Measurements from ENCODE around the gene ARV1. TPM values are rescaled to one million over a fixed set of nuclear protein-coding genes. Genes with fewer than 3 reads are reported as not detected.
"Not testable (repeated sequence)": the region's sequence is repeated elsewhere in the genome, so short reads cannot be mapped to it uniquely, and the experiment has no call there.

The ARV1 gene
- total RNA-seq, 1 donor from 2014 or later = 20.7 TPM

DNA sequence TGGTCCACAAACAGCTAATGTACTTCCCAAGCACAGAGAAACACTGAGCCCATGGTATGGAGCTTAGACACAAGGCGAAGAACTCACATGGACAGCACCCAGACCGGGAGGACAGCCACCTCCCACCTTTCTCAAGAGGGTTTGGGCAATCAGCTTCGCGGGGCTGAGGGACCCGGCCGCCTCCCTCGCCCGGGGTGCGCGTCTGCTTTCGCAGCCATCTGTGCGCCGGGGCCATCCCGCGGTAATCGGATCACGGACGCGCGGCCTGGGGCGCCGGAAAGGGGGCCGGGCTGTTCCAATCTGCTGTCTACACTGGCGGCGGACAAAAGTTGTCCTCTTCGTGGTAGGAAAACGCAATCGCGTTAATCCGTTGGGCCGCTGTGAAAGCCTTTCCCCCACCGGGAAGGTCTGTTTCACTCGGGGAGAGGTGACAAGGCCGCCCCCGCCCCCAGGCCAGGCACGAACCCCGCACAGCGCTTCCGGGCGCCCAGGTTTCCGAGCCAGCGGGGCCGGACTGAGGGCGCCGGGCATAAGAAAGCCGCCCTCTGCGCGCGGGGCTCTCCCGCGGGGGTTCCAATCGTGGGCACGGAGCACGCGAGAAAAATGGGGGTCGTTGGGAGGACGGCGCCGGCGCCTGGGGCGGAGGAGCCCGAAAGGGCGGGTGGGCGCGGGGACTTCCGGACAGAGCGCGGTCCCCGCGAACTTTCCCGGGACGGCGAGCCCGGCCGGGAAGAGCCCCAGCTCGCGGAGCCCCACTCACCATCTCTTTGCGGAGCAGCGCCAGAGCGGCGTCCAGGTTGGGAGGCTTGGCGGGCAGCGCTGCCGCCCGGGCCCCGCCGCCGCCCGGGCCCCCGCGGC is 60.5 kb downstream of the ARV1 start:
- no peak for DNase-seq (ENCODE audit: low spot score)

DNA sequence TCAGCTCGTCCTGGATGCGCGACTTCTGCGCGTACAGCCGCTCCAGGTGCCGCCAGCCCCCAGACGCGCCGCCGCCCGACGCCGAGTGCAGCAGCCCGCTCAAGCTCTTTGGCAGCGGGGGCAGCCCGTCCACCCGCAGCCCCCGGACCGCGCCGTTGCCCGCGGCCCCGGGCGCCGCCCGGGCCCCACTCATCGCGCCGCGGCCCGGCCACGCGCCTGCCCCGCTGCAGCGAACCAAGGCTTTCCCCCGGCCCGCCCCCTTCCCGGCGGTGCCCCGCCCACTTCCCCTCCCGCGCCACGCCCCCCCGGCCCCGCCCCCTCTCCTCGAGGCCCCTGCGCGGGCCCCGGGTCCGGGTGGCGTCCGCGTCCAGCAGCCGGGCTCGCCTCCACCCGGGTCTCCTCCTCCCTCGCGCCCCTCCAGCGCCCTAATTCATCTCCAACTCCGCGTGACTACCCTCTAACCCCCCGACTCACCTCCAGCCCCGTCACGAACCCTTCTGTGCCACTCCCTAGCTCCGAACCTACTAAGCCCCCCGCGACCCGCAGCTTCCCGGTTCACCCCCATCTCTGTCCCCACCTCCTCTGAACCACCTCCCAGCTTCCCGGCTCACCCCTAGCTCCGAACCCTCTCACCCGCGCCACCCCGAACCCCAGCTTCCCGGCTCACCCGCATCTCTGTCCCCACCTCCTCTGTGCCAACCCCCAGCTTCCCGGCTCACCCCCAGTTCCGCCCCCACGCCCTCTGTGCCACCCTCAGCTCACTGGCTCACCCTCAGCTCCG is 61.3 kb downstream of the ARV1 start, which contains the start of gene FAM89A:
TSS of gene FAM89A (minus strand) at position 236 of the 781 bp plus-strand sequence. CDS start at position 193, 43 bp downstream.
- intact Hi-C loops (cut with DNase I) = no loop called here
- DNase-seq (ENCODE audit: low spot score) = no peak

More for the DNA sequence above, 60.5 kb downstream of the ARV1 start:
- intact Hi-C loops (cut with DNase I) = no loop called here

DNA sequence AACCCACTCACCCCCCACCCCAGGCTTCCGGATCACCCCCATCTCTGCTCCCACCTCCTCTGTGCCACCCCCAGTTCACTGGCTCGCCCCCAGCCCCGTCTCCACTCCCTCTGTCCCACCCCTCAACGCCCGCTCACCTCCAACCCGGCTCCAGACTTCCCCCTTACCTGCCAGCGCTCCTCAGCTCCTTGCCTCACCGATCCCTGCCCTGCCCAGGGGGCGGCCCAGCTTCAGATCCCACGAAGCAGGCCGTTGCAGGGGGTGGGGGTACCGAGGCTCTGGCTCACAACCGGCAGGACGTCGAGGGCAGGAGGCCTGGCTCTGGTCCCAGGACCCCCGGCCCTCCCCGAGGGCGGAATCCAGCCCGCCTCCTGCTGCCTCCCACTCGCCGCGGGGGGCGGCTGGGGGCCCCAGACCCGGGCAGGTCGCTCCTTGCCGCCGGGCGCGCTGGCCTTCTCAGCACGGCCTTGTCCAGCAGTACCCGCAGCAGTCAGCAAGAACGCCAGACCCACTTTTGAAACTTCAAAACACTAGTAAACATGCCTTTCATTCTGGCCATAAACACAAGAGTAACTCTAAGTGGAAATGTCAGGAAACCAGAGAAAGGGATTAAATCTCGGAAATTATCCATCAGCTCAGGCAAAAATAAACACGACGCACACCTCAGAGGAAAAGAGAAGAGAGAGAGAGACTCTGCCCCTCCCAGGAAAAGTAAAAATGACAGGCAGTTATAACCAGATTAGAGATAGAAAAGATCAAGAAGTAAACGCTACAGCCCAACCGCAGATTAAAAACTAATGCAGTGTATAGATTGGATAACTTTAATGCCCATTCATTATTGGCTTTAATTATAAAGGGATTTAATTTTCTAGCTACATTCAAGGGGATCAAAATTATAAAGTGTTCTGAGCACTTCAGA is 62.2 kb downstream of the ARV1 start:
- intact Hi-C loops (cut with DNase I) = no loop called here
- no peak for DNase-seq (ENCODE audit: low spot score)

DNA sequence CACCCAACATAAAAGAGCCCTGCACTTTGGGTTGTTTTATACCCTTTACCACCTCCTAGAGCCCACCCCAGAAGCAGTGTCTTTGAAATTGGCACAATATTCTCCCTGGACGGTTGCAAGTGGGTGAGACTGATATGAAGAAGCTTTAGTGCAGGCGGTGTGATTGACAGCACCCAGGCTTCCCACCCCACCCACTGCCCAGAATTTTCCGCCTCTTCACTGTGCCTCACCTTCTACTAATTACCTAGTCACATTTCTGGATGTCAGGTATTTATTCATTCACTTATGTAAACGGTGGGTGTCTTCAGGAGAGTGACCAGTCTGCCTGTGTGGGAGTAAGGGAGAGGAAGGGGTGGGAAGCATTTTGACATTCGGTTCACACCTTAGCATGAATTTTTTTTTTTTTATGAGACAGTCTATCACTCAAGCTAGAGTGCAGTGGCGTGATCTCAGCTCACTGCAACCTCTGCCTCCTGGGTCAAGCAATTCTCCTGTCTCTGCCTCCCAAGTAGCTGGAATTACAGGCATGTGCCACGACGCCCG is 62.9 kb downstream of the ARV1 start:
- no peak for DNase-seq (ENCODE audit: low spot score)
- intact Hi-C loops (cut with DNase I) = no loop called here

DNA sequence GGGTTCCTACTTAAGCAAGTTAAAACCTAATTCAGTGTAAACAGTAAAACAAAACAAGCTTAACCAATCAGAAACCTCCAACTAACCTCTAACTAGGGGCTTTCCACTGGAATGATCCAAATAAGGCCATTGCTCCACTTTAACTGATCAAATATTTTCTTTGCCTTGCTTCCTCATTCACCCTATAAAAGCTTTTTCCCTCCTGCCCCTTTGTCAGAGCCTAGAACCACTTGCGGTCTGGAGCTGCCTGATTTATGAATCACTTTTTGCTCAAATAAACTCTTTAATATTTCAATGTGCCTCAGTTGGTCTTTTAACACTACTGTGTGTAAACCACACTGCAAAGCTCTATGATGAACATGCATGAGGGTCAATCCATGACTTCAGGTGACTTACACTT is 65.7 kb downstream of the ARV1 start:
- intact Hi-C loops (cut with DNase I) = no loop called here
- no peak for DNase-seq (ENCODE audit: low spot score)

DNA sequence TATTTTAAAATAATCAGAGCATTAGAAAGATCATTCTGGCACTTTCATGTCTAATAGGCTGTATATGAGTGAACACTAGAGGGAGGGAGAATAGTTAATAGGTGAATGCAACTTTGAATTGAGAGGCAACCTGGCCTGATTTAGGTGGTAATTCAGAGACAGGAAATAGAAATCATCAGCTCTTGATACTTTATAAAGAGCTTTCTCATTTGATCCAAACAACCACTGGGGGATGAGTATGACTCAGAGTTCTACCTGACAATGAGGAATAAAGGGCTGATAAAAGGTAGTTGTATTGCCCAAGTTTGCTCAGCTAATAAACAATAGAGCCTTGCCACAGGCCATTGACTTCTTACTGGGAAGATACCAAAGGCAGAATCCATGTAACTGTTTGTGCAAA is 66.4 kb downstream of the ARV1 start:
- no peak for DNase-seq (ENCODE audit: low spot score)
- intact Hi-C loops (cut with DNase I) = no loop called here

DNA sequence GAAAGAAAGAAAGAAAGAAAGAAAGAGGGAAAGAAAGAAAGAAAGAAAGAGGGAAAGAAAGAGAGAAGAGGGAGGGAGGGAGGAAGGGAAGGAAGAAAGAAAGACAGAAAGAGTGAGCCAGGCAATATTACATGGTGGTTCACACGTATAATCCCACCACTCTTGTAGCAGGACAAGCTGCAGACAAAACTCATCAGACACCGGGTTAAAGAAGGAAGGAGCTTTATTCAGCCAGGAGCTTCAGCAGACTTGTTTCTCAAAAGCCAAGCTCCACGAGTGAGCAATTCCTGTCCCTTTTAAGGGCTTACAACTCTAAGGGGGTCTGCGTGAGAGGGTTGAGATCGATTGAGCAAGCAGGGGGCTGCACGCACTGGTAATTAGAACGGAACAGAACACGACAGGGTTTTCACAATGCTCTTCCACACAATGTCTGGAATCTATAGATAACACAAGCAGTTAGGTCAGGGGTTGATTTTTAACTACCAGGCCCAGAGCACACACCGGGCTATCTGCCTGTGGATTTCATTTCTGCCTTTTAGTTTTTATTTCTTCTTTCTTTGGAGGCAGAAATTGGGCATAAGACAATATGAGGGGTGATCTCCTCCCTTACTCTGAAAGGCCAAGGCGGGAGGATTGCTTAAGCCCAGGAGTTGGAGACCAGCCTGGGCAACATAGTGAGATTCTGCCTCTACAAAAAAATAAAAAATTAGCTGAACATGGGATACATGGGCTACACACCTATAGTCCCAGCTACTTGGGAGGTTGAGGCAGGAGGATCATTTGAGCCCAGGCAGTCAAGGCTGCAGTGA is 67.2 kb downstream of the ARV1 start:
- intact Hi-C loops (cut with DNase I); DNase-seq (ENCODE audit: low spot score): not testable (repeated sequence)

DNA sequence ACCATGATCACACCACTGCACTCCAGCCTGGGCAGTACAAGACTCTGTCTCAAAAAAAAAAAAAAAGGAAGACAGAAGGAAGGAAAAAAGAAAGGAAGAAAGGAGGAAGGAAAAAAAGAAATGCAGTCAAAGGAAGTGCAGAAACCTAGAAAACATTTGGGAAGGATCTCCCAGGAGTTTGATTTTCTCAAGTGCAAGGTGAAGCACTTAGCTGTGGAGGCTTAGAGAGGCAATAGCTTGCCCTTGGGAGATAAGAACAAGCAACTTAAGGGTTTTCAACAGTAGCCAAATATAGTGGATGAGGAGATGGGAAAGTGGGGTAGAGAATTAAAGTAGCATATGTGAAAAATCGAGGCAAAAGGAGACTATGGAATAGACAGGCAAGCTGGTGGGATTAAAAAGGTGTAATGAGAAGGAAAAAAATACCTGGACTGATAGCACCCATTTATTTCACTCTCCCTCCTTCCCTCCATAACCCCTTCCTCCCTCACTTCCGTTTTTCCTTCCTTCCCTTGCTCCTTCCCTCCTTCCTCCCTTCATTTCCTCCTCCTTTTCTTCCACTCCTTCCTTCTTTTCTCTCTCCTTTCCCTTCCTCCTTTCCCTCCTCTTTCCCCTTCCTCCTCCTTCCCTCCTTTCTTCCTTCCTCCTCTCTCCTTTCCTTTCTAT is 68.0 kb downstream of the ARV1 start:
- no peak for DNase-seq (ENCODE audit: low spot score)
- intact Hi-C loops (cut with DNase I) = no loop called here

DNA sequence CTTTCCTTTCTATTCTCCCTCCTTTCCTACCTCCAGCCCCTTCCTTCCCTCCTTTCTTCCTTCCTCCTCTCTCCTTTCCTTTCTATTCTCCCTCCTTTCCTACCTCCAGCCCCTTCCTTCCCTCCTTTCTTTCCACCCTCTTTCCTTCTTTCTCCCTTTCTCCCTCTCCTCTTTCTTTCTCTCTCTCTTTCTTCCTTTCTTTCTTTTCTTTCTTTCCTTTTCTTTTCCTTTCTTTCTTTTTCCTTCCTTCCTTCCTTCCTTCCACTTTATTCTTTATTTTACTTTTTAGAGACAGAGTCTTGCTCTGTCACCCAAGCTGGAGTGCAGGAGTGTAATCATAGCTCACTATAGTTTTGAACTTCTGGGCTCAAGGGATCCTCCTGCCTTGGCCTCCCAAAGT is 68.6 kb downstream of the ARV1 start:
- DNase-seq (ENCODE audit: low spot score); intact Hi-C loops (cut with DNase I): not testable (repeated sequence)

DNA sequence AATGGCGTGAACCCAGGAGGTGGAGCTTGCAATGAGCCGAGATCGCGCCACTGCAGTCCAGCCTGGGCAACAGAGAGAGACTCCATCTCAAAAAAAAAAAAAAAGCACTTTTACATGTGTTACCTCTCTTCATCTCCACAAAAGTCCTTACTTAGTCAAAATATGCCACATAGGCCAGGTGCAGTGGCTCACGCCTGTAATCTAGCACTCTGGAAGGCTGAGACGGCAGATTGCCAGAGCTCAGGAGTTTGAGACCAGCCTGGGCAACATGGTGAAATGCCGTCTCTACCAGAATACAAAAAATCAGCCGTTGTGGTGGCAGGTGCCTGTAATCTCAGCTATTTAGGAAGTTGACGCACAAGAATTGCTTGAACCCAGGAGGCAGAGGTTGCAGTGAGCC is 69.5 kb downstream of the ARV1 start:
- DNase-seq (ENCODE audit: low spot score); intact Hi-C loops (cut with DNase I): not testable (repeated sequence)

DNA sequence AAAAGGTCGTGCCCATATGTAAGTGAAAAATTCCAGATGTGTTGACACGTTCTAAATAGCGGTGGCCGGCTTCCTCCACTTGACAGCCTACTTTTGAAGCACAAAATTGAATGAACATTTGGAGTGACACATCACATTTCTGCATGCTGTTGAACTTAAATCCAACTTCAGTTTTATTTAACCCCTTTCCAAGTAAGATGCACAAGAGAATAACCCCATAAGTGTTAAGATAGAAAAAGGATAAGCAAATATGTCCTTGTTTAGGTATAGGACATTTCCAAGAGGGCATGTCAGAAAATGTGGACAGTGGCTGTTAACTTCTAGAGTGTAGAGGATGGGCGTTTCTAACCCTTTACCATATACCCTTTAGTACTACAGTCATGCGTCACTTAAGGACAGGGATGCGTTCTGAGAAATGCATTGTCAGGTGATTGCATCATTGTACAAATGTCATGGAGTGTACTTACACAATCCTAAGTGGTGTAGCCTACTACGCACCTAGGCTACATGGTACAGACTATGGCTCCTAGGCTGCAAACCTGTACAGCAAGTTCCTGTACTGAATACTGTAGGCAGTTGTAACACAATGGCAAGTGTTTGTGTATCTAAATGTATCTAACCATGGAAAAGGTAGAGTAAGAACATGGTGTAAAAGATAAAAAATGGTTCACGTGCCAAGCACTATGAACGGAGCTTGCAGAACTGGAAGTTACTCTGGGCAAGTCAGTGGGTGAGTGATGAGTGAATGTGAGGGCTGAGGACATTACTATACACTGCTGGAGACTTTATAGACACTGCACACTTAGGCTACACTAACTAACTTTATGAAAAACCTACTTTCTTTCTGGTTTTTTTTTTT is 70.5 kb downstream of the ARV1 start:
- intact Hi-C loops (cut with DNase I) = no loop called here
- no peak for DNase-seq (ENCODE audit: low spot score)

Other genes with a start within 250 kb of the ARV1 start
- gene CAPN9, start 231.7 kb upstream of the ARV1 start, total RNA-seq = 0.38 TPM
- 73.9 TPM for gene C1orf198, start 110.6 kb upstream of the ARV1 start, total RNA-seq
- 8.2 TPM for gene TTC13, start 233 bp upstream of the ARV1 start, total RNA-seq
- 4.1 TPM for gene FAM89A, start 61.2 kb downstream of the ARV1 start, total RNA-seq
- 0.24 TPM for gene TRIM67, start 183.0 kb downstream of the ARV1 start, total RNA-seq